GM21390 (cell line): ENCODE measurements around the gene SMOC1.
A peak's percentile ranks its signal among the peaks of the same experiment; 100 is the strongest.

Source experiments
- ATAC-seq: cut with Tn5 transposase; IDR thresholded peaks from one replicate; pipeline ENCODE4 v1.9.1; 2021; ENCODE audit not compliant: unreplicated experiment

SMOC1 gene

DNA sequence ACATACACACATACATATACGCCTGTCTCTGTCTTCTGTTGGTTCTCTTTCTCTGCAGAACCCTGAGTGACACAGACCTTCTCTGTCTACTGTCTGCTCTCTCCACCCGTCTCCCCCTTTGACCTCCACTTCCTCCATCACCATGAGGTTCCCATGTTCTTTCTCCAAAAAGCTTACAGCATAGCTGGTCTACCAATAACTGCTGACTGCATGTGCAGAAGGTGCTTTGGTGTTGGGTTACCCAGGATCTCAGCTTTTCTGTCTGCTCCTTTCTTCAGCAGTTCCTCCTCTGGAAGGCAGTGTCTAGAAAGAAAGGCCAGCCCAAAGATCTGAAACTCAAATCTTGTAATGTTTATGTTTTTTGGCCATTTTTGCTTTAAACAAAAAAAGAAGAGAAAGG is 125.6 kb downstream of the SMOC1 start:
- ATAC-seq = no peak

DNA sequence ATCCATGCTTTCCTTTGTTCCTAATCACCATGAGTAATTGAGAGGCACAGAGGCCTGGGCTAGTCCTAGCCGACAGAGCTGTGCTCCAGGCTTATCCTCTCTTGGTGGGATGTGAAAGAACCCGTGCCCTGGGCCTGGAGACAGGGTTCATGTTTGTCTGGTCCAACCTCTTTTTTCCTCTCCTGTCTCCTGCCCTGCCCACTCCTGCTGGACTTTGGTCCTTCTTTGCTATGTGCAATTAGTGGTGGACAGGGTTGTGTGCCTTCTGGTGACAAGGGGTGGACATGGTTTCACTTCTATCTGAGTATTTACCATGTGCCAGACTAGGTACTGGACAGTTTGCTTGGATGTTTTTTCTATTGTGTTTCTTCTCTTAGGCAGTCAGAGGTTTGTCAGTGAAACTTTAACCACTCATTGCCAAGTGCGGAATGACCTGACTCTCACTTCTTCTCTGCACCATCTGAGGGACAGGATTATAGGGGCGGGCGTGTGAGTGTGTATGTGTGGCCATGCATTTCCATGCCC is 126.1 kb downstream of the SMOC1 start:
- no peak for ATAC-seq

DNA sequence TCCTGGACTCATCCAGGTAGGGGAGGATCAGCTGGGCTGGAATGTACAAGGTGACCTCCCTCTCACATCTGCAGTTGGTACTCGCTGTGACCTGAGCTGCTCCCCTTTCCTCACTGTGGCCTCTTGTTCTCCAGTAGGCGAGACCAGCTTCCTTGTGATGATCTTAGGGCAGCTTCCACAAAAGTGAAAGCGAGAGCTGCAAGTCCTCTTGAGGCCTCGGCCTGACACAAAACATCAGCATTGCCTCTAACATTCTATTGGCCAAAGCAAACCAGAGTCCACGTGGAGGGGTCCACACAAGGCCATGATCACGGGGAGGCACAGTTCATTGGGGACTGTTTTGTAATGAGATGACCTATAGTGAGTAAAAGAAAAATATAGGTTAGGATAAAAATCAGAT is 127.5 kb downstream of the SMOC1 start:
- no peak for ATAC-seq

DNA sequence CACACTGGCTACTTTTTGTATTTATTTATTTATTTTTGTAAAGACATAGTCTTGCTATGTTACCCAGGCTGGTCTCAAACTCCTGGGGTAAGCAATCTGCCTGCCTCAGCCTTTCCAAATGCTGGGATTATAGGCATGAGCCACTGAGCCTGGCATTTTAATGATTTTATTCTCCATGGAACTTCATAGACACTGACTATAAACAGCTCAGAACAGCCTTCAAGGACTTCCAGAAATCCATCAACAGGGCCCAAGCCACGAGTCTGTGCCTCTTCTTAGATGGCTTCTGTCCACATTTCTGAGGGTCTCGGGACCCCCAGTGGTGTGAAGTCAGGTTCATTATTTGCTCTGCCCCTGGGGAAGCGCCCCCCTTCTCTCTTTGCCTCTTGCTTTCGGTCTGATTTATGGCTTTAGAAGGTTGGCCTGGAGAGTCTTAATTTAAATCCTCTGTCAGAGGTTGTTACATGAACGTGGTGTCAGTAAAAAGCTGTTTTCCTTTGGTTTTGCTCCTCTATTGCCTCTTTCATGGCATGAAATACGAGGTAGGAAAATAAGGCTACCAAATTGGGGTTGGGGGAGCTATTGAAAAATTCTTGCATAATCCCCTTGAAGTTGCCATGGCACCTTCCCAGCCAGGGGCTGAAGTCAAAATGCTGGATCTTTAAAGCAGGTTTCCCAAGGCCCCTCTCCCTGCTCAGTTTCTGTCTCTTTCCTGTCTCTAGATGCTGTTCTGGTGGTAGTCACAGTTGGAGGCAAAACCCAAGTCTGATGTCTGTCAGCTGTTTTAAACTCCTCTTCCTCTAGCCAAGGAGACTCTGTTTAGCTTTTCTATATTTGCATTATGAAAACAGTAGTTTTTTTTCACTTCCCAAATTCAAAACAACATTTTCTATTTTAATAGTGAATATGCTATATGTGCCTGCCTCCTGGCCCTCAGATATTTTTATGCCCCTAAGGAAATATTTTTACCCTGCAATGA is 129.4 kb downstream of the SMOC1 start:
- ATAC-seq = peak; percentile 68

DNA sequence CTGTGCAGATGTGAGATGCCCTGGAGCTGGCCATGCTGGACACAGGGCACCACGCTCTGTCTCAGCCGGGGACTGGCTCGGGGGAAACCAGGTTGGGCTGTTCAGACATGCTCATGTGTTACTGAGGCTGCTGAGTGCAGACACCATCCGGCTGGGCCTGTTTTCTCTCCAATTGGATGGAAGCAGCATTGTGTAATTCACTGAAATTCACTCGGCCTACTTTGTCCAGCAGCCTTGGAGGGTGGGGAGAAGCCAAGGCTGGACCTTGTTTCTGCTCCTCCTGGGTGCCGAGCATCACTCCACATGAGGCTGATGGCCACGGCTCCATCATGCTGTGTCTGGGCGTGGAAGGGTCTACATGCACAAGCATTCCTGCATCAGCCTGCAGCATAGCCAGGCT is 130.7 kb downstream of the SMOC1 start:
- no peak for ATAC-seq

DNA sequence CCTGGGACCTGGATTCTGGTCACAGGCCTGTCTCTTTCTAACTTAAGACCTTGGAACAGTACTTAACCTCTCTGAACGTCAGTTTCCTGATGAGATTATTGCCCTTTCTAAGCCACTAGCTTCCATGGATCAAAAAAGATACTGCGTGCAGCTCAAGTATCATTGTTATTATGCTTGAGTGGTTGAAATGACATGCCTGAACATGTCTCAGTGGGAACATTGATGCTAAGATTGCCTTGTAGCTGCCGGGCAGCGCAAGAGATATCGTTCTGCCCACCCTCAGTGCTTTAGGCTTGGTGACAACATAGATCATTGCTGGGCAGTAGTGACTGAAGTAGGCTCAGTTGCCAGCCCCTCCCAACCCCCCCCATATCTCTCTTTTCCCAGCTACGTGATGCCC is 131.9 kb downstream of the SMOC1 start:
- no peak for ATAC-seq

DNA sequence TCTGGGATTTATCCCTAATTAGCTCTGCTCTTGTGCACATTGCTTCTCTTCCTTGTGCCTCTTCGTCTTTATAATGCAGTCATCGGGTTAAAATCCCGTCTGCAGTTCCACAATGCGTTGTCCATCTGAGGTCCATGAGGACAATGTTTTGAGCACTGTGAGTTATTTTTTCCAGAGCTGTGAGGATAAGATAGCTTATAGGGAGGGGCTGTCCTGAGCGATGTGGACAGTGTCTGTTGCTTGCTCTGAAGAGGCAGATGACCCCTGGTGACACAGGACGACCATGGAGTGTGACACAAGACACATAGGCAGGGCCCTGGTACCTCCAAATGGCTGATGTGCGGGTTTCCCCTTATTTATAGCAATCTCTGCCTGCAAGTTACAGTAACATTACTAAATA is 132.5 kb downstream of the SMOC1 start:
- no peak for ATAC-seq

DNA sequence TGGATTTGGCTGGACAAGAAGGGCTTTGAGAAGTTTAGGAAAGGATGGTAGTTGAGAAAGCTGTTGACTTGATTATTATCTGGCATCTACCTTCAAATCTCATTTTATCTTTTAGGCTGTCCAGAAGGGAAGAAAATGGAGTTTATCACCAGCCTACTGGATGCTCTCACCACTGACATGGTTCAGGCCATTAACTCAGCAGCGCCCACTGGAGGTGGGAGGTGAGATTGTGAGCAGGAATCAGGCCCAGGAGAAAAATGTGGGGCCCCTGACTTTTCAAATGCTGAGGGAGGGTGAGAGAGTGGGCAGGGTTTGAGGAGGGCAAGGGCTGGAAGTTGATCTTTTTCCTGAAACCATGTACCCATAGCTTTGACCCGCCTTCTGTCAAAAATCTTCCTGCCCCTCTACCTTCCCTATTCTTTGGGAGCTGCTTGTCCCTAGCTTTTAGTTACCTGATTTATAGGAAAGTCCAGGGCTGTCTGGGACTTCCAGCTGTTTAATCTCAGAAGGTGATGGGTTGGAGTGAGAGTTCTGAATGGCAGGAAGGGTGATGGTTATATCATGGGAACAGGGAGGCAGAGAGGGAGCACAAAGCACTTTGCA is 134.2 kb downstream of the SMOC1 start:
- no peak for ATAC-seq

DNA sequence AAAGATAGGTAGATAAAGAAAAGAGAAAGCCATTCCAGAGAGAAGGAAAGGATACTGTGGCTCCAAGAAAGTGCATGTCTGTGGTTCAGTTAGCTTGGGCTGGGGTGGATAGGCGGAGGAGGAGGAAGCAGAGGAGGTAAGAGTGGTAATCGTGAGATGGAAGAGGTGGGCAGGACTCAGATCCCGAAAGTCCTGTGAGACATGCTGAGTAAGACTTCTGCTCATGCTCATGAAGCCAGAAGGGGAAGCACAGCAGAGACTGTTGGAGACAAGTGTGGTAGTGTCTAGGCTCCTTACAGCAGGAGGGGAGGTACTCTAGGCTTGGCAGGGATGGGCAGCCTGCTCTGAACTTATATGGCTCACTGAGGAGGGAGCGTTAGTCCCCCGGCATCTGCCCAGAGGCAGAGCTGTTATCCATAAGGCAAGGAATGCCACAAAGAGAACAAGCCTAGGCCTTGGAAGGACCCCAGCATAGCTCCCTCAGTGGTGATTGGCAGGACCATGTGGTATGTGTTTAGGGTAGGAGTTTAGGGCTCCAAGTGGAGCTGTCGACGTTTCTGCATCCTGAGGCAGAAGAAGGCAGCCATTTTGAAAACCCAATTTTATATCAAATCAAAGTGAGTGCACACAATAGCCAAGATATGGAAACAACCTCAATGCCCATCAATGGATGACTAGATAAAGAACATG is 135.3 kb downstream of the SMOC1 start:
- no peak for ATAC-seq

DNA sequence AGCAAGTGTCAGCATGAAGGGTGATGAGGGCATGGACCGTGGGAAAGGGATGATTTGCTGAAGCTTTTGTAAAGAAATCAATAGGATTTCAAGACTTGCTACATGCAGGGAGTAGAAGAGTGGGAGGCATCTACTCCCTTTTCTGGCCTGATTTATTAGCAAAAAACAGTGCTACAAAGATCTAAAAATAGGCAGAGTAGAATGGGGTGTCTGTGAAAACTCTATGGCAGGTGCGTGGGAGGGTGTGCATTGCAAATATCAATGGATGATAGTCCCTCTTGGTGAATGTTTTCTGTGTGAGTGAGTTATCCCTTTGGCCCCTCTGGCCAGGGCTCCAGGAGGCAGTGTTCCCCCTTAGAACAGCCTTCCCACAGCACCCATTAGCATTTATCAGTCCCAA is 139.0 kb downstream of the SMOC1 start:
- ATAC-seq = no peak

DNA sequence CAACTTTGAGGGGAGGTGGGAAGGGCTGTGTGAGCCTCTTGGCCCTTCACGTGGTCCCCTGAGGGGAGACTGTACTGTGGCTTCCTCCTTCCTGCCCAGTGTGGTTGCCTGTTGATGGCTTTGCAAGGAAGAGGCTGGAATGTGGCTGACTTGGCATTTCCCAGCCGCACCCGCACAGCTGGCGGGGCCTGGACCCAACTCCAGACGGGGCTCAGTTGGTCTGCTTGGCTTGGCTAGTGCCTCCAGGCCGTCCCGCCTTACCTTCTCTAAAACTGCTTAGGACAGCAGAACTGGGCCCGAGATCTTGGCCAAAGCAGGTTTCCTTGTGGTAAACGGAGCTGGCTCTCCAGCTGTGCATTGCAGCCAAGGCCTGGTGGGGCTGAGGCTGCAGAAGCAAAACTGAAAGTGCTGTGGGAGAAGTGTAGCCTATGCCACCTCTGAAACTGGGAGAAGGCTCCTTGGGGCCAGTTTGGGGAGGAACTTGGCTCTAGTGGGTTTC is 139.5 kb downstream of the SMOC1 start:
- ATAC-seq = peak; percentile 84

DNA sequence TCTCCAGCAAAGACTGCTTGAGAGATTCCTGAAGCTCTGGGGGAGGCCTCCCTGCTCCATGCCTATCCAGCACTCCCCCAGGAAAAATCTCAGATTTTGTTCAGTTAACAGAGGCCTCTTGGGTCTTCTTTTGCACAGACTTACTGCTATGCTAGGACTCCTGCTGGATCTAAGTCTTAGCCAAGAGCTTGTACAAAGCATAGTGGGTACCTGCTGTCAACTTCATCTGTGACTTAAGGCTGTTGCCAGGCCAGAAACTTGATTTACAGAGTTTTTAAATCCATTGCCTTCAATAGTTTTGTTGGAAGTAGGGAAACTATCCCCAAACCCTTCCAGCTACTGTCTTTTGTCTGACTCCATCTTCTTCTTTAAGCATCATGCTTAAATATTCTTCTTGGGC is 140.5 kb downstream of the SMOC1 start:
- ATAC-seq = no peak

DNA sequence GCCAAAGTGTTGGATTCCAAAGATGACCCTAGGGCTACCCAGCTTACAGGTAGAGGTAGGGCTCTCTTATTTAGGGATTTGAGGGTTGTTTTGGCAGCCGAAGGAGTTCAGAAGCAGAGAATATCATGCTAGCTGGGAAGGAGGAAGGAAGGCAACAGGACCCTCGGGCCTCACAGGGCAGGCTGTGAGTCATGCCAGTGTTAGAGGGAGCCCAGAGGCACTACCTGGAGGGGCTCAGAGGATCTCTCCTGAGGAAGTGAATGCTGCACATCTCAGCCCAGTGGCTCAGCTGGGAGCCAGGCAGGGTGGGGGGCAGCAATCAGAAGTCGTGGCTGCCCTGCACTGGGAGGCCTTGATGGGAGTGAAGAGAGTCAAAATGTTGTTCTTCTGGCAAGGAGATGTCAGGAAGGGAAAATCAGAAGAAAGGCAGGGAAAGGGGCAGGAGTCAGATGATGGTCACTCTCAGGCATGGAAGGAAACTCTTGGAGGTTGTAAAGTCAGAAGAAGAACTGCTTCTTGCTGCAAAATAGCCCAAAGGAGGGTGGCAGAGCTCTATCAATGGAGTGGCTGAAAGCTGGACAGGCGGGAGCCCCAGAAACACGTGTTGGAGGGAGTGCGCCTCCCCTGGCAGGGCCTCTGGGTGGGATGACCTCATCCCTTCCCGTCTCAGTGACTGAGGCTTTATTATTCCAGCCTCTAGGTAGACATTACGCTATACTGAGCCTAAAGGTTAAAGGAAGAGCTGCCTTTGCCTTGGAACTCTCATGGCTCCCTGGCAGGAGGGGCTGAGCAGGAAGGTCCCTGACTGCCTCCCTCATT is 141.3 kb downstream of the SMOC1 start:
- no peak for ATAC-seq

DNA sequence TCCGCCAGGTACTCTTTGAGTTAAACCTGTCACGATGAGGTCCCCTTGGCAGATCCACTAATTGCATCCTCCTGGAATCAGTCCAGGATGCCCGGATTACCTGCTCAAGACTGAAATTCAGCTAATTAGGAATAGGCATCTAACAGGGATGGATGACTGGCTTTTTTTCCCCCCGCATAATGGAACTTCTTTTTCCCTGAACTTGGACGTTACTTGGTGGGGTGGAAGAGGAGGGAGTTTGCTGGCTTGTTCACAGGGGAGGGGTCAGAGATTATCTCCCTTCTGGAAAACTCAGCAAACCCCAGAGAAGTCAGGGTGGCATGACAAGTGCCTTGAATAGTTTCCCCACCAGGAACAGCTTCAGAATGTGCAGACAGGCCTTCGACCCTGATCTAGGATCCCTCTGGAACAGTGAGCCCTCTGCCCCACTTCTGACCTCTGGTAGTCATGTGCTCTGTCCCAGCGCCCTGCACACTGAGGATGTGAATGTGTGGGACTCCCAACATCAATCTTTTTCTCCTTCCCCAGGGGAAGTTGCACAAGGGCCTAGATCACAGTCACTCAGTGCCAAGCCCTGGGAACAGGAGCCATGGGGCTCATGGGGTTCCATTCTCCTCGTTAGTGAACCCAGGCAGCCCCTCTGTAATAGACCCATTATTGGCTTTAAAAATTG is 142.5 kb downstream of the SMOC1 start:
- ATAC-seq = no peak

DNA sequence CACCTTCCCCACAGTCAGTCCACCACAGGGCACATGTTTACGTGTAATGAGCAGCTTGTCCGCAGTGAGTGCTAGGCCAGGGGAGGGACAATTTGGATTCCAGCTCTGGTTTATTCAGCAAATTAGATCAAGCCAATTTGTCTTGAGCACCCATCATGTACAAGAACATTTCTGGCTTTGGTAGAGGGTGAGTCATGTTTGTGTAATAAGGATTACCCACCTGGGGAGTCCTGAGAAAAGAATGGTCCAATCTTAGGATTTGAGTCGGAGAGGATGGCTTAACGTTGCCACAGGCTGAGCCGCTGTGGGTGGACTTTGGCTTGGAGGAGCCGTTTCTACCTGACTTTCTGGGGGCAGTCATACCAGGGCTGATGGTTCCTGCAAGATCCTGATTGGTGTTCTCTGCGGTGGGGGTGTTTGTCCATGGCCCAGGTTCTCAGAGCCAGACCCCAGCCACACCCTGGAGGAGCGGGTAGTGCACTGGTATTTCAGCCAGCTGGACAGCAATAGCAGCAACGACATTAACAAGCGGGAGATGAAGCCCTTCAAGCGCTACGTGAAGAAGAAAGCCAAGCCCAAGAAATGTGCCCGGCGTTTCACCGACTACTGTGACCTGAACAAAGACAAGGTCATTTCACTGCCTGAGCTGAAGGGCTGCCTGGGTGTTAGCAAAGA is 143.7 kb downstream of the SMOC1 start:
- no peak for ATAC-seq

DNA sequence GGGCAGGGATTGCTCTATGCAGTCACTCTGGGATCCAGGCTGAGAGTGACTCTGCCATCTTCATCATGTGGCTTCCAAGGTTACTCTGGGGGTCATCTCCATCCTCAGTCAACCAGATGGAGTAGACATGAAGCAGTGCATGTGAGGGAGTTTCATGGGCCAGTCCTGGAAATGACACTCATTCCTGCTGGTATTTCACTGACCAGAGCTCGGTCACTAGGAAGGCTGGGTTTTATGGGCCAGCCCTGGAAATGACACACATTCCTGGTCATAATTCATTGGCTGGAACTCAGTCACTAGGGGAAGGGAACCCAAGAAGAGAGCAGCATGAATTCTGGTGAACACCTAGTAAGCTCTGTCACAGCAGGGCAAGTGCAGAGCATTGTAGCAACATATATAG is 144.7 kb downstream of the SMOC1 start:
- no peak for ATAC-seq

DNA sequence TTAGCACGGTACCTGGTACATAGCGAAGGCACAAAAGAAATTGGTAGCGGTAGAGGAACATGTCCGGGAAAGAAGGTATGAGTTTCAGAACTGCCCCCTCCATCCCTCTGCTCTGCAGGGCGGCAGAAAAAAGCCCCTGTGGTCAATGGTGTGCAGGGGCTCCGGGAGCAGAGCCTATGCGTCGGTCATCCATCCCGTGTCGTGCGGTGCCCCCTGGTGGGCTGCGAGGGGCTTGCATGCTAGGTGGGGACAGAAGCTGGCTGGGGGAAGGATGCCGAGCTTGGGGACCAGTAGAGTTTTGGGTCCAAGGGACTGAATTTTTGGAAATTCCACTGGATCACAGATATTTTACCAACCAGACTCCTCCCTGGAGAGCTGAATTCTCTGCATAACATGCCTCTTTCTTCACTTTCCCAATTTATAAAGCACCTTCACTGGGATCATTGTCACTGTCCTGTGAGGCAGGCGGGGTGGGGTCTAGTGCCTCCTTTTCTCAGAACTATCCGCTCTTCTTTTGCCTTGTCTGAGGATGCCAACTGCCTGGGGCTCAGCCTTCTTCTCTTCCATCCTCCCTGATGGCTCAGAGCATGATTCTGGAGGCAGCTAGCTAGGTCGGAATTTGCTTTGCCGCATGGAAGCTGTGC is 148.7 kb downstream of the SMOC1 start:
- ATAC-seq = no peak

DNA sequence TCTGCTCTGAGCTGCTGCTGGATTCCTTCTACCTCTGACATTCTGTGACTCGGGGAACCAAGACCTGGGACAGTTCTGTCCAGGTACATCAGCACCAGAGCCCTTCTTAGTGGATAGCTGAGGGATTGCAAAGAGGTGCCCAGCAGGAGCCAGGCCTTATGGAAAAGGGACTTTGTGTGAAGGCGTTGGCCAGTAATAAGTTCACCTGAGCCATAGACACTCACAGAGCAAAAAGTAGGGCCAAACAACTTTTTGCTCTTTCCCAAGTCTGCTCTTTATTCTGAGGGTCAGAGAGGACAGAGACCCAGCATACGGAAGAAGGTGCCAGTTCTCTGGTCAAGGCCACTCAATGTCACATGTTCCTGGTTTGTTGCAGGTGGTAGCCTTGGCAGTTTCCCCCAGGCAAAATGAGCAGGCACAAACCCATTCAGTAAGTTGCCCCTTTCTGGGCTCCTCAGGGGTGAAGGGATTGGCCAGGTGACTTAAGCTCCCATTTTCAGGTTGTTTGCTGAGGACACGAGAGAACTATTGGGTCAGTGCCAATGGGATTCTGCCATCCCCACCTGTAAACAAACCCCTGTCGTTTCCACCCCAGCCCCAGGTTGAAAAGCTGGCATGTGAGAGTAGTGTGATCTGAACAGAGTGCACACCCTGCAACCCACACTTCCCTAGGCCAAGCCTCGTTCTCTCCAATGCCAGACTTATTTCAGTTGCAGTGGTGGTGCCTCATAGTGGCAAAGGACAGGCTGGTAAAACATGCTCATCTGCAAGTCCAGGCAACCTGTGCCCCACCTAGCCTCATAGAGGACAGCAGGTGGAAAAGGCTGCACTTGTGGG is 150.3 kb downstream of the SMOC1 start:
- ATAC-seq = no peak
